Endothelial cell (in vitro differentiated cells): ENCODE measurements around the gene FUZ. TPM values are rescaled to one million over a fixed set of nuclear protein-coding genes. Genes with fewer than 3 reads are reported as not detected.
A peak's percentile ranks its signal among the peaks of the same experiment; 100 is the strongest.

Experiments used
- DNase-seq: peaks from one replicate; pipeline ENCODE4 v3.0.0; 2021; ENCODE audit warnings: low spot score
- H3K27ac Mint-ChIP-seq: one replicate; pipeline ENCODE4 v1.8.0; 2021; ENCODE audit warnings: mixed read lengths, inconsistent platforms; ENCODE audit not compliant: unreplicated experiment
- H3K27me3 Mint-ChIP-seq: one replicate; pipeline ENCODE4 v1.8.0; 2021; ENCODE audit warnings: mild to moderate bottlenecking, moderate library complexity, mixed read lengths, inconsistent platforms; ENCODE audit not compliant: unreplicated experiment
- H3K36me3 Mint-ChIP-seq: one replicate; pipeline ENCODE4 v1.8.0; 2021; ENCODE audit warnings: mild to moderate bottlenecking, low read depth, mixed read lengths, inconsistent platforms; ENCODE audit not compliant: unreplicated experiment
- H3K4me1 Mint-ChIP-seq: one replicate; pipeline ENCODE4 v1.8.0; 2021; ENCODE audit warnings: mild to moderate bottlenecking, mixed read lengths, inconsistent platforms; ENCODE audit not compliant: unreplicated experiment
- H3K4me3 Mint-ChIP-seq: one replicate; pipeline ENCODE4 v1.8.0; 2021; ENCODE audit warnings: mild to moderate bottlenecking, mixed read lengths, inconsistent platforms; ENCODE audit not compliant: unreplicated experiment
- H3K9me3 Mint-ChIP-seq: one replicate; pipeline ENCODE4 v1.8.0; 2021; ENCODE audit warnings: mixed read lengths, inconsistent platforms; ENCODE audit not compliant: unreplicated experiment
- long read RNA-seq: library from polyadenylated mRNA; unstranded; transcript quantifications from one replicate; pipeline ENCODE4 v2.0.0, GENCODE V29; 2020; ENCODE audit not compliant: unreplicated experiment
- total RNA-seq: library from RNA; stranded (reverse); fragmentation: NEBNext Ultra II Directional; extraction: Animal tissue kit (Norgen Biotek cat#: 25700); gene quantifications from one replicate; pipeline ENCODE4 v1.2.1, GENCODE V29; 2021; ENCODE audit not compliant: unreplicated experiment
- TF ChIP-seq, protein P1 (sequence below): fragments of 200-600 bp; sonication (generic); IDR thresholded peaks from one replicate; pipeline ENCODE4 v1.5.0; 2021; ENCODE audit warnings: antibody characterized with exemption; ENCODE audit not compliant: unreplicated experiment

FUZ gene, protein sequence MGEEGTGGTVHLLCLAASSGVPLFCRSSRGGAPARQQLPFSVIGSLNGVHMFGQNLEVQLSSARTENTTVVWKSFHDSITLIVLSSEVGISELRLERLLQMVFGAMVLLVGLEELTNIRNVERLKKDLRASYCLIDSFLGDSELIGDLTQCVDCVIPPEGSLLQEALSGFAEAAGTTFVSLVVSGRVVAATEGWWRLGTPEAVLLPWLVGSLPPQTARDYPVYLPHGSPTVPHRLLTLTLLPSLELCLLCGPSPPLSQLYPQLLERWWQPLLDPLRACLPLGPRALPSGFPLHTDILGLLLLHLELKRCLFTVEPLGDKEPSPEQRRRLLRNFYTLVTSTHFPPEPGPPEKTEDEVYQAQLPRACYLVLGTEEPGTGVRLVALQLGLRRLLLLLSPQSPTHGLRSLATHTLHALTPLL
- total RNA-seq: 15.6 TPM
- long read RNA-seq, partial matches to known transcripts: 0 of 1 reads
- long read RNA-seq, other reads (novel, unspliced or antisense): 0 of 1 reads

DNA sequence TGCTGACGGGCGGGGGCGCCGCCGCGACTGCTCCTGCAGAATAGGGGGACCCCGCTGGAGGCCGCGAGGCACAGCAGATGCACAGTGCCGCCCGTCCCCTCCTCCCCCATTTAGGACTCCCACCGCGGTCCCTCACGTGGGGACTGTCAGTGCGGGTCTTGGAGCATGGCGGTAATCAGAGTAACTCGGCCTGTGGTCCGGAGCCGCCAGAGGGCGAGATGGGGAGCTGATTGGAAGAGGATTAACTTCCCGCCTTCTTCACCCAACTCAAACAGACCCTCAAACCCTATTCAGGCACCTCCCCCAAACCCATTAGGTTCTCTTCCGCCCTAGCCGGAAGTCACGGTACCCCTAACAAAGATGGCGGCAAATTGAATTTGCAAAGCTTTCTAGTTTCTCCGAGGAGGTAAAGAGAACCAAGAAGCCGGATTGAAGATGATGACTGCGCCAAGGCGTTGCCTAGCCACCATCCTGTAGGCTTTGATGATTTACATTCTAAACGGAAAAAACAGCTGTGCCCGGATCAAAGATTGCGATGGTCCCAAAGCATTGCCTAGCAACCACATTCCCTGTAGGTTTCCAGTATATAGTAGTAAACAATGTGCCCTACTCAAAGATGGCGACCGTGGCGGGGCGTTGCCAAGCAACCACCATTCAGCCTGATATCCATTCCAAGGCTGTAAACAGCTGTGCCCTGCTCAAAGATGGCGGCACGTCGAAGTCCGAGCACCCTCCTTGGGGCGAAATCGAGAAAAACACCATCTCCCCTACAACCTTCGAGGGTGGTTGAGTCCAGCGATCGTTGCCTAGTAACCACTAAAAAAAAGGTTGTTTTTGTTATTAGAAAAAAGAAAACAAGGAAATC, at the start of gene FUZ:
FUZ (minus strand) TSS at position 296 of the 865 bp plus-strand sequence; CDS start at position 110, 186 bp downstream.
- peaks cover 30% of the 10 kb centered on the region for H3K4me1 Mint-ChIP-seq
- TF ChIP-seq, protein P1, sequence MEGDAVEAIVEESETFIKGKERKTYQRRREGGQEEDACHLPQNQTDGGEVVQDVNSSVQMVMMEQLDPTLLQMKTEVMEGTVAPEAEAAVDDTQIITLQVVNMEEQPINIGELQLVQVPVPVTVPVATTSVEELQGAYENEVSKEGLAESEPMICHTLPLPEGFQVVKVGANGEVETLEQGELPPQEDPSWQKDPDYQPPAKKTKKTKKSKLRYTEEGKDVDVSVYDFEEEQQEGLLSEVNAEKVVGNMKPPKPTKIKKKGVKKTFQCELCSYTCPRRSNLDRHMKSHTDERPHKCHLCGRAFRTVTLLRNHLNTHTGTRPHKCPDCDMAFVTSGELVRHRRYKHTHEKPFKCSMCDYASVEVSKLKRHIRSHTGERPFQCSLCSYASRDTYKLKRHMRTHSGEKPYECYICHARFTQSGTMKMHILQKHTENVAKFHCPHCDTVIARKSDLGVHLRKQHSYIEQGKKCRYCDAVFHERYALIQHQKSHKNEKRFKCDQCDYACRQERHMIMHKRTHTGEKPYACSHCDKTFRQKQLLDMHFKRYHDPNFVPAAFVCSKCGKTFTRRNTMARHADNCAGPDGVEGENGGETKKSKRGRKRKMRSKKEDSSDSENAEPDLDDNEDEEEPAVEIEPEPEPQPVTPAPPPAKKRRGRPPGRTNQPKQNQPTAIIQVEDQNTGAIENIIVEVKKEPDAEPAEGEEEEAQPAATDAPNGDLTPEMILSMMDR: peak; percentile 37
- no peaks in the 10 kb centered on the region for H3K9me3 Mint-ChIP-seq
- no peaks in the 10 kb centered on the region for H3K36me3 Mint-ChIP-seq
- H3K27me3 Mint-ChIP-seq: peaks cover 27% of the 10 kb centered on the region
- H3K4me3 Mint-ChIP-seq: peak within 1 kb of the TSS; percentile 94
- H3K27ac Mint-ChIP-seq: peak within 1 kb of the TSS; percentile 100
- DNase-seq: peak; percentile 92

DNA sequence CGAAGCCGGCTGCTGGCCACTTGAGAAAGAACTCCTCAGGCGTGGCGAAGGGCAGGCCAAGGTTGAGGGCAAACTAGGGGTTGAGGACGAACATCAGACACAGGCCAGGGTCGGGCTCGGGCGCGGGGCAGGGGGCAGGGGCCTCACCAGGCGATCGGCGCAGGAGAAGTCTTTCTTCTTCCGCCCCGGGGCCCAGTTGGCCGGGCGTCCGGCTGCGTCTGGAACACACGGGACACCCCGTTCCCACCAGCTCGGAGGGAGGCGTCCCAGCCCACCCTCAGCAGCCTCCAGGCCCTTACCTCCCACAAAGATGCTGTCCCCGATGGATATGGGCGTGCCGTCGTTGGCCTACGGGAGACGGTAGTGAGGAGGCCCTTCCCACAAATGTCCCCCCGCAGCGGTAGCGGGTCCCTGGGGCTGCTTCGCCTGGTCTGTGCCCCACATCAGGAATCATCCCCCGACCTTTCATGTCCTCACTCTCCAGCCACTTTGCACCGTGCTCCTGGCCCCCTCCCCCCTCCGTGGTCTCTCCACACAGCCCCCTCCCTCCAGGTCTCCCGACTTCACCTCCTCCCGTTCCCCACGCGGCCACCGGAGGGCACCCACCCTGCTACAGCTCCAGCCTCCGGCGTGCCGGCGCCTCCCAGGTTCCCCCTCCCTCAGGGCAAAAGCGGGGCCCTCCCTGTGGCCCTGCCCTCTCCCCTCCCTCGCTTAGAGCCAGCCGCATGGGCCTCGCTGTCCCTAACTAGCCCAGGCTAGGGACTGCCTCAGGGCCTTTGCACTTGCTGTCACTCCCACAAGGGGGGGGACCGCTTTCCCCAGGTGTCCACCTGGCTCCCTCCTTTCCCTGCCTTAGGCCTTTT, 49.5 kb upstream of the FUZ start:
- H3K4me1 Mint-ChIP-seq: peaks cover 19% of the 10 kb centered on the region
- H3K27ac Mint-ChIP-seq: peak overlapping the region; percentile 80
- DNase-seq: peak; percentile 60
- no peaks in the 10 kb centered on the region for H3K9me3 Mint-ChIP-seq
- peak overlapping the region; percentile 85 for H3K4me3 Mint-ChIP-seq
- TF ChIP-seq, protein P1: no peak
- H3K27me3 Mint-ChIP-seq: peaks cover 33% of the 10 kb centered on the region
- peaks cover 38% of the 10 kb centered on the region for H3K36me3 Mint-ChIP-seq

DNA sequence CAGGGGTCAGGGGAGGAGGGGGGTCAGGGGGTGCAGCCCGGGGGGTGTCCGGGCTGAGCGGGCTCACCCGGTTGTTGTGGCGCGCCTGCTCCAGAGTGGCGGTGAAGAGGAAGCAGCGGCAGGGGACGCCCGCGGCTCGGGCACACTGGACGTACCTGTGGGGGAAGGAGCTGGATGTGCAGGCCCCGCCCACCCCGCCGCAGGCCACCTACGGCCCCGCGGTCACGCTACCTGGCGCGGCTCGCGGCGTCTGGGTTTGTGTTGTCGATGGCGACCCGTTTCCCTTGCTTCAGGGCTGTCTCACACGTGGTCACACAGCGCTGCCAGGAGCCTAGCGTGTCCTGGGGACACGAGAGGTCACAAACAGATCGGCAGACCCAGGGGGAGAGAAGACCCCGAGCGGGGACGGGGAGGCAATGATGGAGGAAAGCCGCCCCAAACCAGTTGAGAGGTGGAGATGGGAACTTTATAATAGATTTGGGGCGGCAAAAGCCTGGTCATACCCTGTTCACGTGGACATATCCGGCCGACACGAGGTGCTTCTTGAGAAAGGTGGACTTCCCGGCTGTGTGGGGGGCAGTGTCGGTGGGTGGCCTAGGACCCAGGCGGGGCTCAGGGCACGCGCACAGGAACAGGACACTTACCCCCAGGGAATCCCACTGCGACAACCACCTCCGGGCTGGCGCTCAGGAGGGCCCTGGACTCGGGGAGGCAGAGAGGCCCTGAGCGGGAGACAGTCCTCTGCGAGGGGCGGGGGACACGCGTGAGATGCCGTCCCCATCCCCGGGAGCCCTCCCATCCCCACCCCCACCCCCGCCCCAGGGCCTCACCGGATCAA, 48.7 kb upstream of the FUZ start:
- no peak for DNase-seq
- peaks cover 19% of the 10 kb centered on the region for H3K4me1 Mint-ChIP-seq
- H3K9me3 Mint-ChIP-seq: no peaks in the 10 kb centered on the region
- H3K4me3 Mint-ChIP-seq: no peak overlapping the region
- peaks cover 30% of the 10 kb centered on the region for H3K27me3 Mint-ChIP-seq
- no peak overlapping the region for H3K27ac Mint-ChIP-seq
- TF ChIP-seq, protein P1: no peak
- peaks cover 42% of the 10 kb centered on the region for H3K36me3 Mint-ChIP-seq

DNA sequence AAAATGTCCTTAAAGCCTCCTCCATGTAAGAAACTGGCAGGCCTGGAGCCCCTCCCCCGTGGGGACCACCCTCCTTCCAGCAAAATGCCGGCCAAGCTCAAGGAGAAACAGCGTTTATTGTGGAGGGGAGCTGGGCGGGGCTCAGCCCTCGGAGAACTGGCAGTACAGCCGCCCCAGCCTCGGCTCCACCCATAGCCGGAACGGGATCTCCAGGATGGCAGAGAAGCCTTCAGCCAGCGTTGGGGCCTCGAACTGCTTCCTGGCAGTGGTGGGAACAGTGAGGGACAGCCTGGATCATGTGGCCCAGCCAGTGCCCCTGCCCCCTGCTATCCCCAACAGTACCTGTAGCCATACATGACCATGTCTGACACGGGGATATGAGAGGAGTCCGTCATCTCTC, 48.0 kb upstream of the FUZ start:
- H3K36me3 Mint-ChIP-seq: peaks cover 37% of the 10 kb centered on the region
- peaks cover 12% of the 10 kb centered on the region for H3K4me1 Mint-ChIP-seq
- H3K27me3 Mint-ChIP-seq: peaks cover 32% of the 10 kb centered on the region
- TF ChIP-seq, protein P1: no peak
- H3K27ac Mint-ChIP-seq: no peak overlapping the region
- H3K4me3 Mint-ChIP-seq: no peak overlapping the region
- no peaks in the 10 kb centered on the region for H3K9me3 Mint-ChIP-seq
- DNase-seq: no peak
